NK-92 treated with Interleukin-12 subunit alpha and Interleukin-12 subunit beta, amount 100 ng/mL, for 24 hours (cell line): ENCODE data around the gene TAPT1.
A peak's percentile ranks its signal among the peaks of the same experiment; 100 is the strongest.
"Not testable (repeated sequence)": the region's sequence is repeated elsewhere in the genome, so short reads cannot be mapped to it uniquely, and the experiment has no call there.

ENCODE experiments used
- DNase-seq: peaks from one replicate; lab custom pipeline; 2025; lab: John Stamatoyannopoulos, UW

TAPT1 gene, protein sequence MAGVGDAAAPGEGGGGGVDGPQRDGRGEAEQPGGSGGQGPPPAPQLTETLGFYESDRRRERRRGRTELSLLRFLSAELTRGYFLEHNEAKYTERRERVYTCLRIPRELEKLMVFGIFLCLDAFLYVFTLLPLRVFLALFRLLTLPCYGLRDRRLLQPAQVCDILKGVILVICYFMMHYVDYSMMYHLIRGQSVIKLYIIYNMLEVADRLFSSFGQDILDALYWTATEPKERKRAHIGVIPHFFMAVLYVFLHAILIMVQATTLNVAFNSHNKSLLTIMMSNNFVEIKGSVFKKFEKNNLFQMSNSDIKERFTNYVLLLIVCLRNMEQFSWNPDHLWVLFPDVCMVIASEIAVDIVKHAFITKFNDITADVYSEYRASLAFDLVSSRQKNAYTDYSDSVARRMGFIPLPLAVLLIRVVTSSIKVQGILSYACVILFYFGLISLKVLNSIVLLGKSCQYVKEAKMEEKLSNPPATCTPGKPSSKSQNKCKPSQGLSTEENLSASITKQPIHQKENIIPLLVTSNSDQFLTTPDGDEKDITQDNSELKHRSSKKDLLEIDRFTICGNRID

DNA sequence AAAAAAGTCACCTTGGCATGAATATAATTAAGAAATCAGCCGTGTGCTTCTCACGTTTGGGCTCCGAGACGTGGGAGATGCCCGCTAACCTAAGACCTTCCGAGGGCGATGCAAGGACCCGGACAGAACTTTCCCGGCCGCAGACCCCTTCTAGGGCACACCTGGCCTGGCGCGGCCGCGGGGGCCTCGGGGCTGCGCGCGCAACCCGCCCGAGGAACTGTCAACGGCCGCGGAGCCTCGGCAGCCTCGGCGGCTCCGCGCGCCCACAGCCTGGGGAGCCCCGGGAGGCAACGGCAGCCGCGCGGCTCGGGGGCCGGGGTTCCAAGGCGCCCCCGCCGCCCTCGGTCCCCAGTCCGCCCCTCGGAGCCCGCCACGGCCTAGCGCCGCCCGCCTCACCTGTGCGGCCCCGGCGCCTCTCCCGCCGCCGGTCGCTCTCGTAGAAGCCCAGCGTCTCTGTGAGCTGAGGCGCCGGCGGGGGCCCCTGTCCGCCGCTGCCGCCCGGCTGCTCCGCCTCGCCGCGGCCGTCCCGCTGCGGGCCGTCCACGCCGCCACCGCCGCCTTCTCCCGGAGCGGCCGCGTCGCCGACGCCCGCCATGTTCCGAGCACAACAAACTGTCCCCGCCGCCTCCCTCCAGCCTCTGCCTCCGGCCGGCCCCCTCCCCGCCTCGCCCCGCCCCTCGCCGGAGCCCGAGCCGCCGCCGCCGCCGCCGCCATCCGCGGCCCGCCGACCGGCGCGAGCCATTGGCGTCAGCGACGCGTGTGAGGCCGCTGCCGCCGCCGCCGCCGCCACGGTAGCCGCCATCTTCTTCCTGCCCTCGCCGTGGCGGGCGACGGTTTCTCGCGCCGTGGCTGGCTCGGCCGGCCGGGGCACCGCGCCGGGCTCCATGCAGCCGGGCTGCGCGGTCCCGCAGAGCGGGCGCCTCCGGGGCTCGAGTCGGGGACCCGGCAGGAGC, at the start of gene TAPT1:
Gene TAPT1 (minus strand): TSS at position 609 of the 953 bp plus-strand sequence. CDS start 14 bp downstream, at position 595.
- DNase-seq, result peak; percentile 67

GRCh38 chr4:16271411-16271810, 45.1 kb upstream of the TAPT1 start:
- DNase-seq, result no peak

DNA sequence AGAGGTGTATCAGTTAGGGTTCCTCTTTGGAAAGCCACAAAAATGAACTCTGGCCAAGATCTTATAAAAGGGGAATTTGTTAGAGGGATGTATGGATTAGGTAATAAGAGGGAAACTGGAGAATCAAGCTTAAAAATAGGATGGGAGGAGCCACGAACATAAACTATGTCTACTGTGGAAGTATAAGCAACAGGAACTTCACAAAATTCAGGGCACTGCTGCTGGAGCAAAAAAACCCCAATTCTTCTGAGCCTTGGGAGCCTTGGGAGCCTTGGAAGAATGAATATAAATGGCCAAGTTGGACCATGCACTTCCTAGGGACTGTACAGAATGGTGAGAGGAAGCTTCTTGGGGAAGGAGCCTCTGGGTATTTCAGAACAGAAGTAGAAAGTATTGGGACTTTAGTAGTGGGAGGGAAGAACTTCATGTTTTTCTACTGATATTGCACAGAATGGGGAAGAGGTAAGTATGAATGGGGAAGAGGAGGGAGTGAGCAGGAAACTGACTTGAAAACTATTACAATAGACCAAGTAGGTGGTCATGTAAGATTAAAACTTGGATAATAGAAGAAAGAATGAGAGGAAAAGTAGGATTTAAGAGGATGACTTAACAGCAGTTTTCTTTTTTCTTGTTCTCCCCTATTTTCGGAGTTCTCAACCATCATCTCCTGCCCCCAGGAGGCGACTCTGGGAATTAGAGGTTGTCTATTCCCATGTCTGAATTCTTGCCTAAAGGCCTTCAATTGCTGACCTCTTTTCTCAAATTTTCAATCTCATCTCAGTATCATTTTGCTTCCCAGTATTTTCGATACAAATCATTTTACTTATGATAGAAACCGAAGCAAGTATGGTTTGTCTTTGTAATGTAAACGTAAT, 44.4 kb upstream of the TAPT1 start:
- DNase-seq, result no peak

DNA sequence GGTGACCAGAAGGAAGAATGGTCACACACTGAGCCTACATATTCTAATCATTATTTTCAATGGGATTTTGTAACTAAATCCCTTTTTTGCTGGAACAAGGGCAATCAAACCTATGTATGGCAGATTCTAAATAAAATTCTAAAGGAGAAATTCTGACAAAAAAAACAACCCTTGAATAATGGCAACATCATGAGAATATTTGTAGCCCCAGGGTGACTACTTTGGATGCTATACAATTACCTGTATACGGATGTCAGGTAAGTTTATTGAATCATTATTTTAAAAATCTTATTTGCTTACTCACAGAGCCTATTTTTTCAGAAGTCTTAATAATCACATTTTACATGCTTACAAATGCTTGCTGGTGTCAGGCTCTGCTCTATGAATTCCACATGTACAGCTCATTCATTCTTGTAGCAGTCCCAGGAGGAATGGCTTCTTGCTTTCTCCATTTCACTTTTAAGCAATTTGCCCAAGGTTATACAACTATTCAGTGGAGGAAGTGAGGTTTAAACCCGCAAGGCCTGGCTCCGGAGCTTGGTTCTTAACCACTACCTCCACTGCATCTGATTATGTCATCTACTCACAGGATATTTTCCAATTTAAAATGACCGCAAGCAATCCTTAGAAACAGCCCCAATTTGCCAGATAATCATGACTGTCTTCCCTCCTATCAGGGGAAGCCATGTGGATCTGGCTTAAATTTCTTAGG, 43.6 kb upstream of the TAPT1 start:
- DNase-seq, result not testable (repeated sequence)

DNA sequence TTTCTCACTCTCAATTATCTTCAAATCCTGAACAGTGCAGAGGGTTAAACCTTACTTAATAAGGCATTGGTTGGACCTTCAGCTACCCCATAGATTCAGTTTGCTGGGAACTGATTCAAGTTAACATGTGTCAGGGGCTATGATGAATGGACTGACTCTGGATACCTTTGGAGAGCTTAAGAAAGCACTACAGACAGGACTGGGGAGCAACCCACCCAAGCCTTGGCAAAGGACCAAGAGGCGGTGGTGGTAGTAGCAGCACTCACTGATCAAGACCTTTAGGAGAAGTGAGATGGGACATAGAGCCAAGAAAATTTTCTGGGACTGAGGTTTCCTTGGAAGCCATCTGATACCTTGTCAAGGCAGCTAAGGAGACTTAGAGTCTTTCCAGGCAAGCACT, 43.0 kb upstream of the TAPT1 start:
- no peak for DNase-seq

GRCh38 chr4:16268290-16268689, 42.0 kb upstream of the TAPT1 start:
- no peak for DNase-seq

DNA sequence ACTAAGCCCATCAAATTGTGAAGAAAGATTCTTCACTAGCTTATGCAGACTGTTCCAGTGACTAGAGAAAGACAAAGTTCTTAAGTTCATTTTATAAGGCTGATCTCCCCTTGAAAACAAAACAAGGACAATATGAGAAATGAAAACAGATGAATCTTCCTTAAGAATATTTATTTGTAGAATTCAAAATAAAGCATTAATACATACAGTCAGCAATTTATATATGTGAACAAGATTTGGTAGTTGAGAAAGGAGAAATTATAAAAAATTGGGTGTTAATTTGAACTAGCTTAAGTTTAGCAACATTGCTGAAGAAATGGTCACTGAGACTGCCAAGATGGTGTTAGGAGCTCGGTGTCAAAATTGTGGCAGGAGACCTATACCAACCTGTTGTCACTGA, 41.4 kb upstream of the TAPT1 start:
- no peak for DNase-seq

GRCh38 chr4:16265820-16266219, 39.5 kb upstream of the TAPT1 start:
- no peak for DNase-seq

DNA sequence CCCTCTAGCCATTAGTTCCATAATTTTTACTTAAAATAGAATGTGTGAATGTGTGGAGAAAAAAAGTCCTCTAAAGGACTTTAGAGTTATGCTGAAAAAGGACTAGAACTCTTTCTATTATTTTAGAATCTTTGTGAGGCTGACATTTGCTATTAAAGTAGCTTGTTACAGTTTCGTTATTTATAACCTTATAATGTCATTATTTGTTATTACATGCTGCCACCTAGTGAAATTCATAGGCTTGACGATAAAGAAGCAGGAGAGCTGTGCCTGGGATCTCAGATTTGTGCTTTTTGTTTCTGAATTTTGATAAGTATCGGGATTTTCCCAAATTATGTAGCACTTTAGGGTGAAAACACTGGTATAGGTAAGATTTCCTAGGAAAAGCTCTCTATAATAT, 38.5 kb upstream of the TAPT1 start:
- no peak for DNase-seq

DNA sequence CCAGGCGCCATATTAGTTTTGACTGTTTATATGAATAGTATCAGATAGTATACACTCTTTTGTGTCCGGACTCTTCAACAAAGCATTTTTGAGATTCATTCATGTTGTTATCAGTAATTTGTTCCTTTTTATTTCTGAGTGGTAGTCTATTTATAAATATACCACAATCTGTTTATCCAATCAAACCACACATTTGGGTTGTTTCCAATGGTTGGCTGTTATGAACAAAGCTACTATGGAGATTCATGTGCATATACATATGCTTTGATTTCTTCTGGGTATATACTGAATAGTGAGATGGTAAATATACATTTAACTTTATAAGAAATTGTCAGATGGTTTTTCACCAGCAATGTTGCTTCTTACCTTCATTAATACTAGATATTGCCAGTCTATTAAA, 36.8 kb upstream of the TAPT1 start:
- no peak for DNase-seq

DNA sequence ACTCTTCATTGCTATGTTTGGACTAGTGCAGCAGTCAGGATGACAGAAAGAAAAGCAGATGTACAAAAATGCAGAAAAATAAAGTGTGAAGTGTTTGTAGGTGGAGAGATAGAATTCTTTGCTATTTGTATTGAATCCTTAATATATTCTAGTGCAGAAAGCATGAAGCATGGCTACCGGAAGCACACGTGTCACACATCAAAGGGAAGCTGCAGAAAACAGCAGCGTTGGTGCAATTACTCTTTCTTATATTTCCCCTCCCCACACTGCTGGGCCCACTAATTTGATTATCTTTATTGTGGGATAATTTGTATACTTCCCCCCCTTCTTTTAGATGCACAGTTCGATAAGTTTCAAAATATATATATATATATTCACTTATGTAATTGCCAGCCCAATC, 35.9 kb upstream of the TAPT1 start:
- DNase-seq, result no peak

DNA sequence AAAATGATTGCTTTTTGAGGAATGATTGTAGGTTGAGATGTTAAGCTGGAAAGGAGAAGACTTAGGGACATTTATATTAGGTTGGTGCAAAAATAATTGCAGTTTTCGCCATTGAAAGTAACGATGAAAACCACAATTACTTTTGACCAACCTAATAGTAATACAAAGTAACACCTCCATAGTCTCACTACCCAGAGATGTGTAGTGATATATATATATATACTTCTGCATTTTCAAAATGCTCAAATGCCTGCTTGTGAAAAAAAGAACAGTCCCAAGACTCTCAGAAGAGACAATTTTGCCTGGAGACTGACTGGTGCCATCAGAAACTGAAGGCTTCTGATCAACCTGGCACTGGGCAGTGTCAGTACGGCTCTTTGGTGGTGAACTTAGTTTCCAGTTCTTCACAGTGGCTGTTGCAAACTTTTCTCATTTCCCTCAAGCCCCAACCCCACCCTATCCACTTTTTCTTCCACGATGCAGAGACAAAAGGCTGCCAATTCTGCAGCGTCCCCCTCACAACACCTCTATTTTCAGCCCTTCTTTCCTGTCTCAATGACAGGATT, 35.1 kb upstream of the TAPT1 start:
- DNase-seq, result no peak

GRCh38 chr4:16259889-16260246, 33.6 kb upstream of the TAPT1 start:
- no peak for DNase-seq

GRCh38 chr4:16259241-16259888, 33.1 kb upstream of the TAPT1 start:
- no peak for DNase-seq

GRCh38 chr4:16257611-16258010, 31.3 kb upstream of the TAPT1 start:
- DNase-seq, result no peak

DNA sequence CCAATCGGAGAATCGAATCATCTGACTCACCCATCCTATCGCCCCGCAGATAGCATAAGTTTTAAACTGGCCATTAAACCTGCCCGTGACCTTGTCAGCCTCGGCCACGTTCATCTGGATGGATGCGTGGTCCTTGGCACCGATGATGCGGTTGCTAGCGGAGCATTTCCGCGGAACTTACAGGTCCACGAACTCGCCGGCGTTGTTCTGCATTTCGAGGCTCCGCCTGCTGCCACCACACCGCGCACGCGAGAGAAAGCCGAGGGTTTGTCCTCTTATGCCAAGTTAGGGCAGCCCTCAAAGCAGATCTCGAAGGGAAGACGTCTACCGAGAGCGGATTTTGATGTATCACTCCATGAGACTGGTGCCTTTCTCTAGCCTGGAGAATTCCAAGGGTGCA, 30.1 kb upstream of the TAPT1 start:
- no peak for DNase-seq

- DNase-seq, result no peak
These were observed 29.5 kb upstream of the TAPT1 start for GRCh38 chr4:16255730-16256129.

DNA sequence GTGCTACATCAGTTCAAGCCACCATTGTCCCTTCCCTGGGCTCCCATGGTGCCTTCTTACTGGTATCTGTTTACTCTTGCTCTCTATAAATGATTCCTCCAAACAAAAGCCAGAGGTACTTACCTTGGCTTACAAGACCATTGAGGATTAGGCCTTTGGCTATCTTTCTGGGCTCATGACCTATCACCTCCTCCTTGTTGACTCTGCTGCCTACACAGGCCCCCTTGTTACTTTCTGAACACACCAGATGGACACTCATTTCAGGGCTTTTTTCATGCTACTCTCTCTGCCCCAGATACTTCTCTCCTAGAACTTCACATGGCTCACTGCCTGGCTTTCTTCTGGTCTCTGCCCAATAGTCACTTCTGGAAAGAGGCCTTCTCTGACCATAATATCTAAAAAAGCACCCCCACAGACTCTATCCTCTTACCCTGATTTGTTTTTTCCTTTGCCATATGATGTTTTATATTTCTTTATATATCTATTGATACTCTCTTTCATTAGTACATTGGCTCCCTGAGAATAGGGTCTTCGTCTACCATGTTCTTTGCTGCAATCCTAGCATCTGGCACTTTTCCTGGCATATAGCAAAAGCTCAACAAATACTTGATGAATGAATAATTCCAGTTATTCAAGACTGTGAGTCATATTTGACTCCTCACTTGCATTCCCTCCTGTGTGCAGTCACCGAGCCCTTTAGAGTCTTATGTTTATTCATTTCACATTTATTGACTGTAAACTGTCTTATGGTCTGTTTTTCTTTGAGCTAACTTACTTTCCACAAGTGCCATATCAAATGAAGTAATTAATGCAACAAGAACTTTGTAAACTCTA, 27.1 kb upstream of the TAPT1 start:
- no peak for DNase-seq

DNA sequence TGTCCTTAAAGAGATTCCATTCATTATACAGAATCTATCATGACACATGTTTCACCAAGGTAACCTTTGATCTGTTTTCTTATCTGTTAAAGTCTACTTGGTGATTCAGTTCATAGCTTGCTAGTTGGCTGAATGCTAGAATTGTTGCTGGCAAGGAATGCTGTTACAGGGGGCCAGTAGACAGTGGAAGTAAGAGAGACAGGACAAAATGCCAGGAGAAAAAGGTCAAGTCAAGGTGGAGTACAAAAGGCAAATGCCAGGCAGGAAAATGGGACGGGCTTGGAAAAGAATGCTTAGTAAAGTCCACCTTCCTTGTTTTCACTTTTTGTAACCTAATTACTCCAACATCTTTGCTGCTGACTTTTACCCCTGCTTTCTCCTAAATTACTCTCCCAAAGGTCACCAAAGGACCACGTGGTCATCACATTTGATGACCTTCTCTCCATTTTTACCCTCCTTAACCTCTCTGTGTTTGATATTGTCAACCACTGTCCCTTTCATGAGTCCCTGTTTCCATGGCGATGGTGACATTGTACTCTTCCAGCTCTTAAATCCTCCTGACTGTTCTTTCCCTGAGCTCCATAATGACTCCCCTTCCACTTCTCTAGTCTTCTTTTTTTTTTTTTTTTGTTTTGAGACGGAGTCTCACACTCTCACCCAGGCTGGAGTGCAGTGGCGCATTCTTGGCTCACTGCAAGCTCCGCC, 24.5 kb upstream of the TAPT1 start:
- DNase-seq, result no peak
